OCI-LY3 (cell line): ENCODE measurements around the gene HIVEP2.

Source experiments
- H2AFZ ChIP-seq: fragments of 200-600, 300-600 bp; shearing (Covaris generic); 2 replicates; pipeline ENCODE4 v1.6.0; 2014; ENCODE audit warnings: antibody characterized with exemption, low read depth, low read length
- H3K27ac ChIP-seq: fragments of 200-600, 300-600 bp; sonication (generic); 2 replicates; pipeline ENCODE4 v1.5.1; 2014; ENCODE audit warnings: mild to moderate bottlenecking, low read length, moderate library complexity, mixed read lengths
- H3K27me3 ChIP-seq: fragments of 200-600, 300-600 bp; sonication (generic); 2 replicates; pipeline ENCODE4 v1.6.1; 2014; ENCODE audit warnings: low read depth, low read length, mixed read lengths
- H3K36me3 ChIP-seq: fragments of 200-600, 300-600 bp; sonication (generic); replicated peaks from 2 replicates; pipeline ENCODE3; 2014; ENCODE audit warnings: low read depth, low read length, mixed read lengths
- H3K4me1 ChIP-seq: fragments of 300-600, 200-600 bp; sonication (generic); 2 replicates; pipeline ENCODE4 v1.6.1; 2014; ENCODE audit warnings: low read length, mixed read lengths
- H3K4me2 ChIP-seq: fragments of 200-600, 300-600 bp; sonication (generic); 2 replicates; pipeline ENCODE4 v1.6.1; 2014; ENCODE audit warnings: low read length, mixed read lengths
- H3K4me3 ChIP-seq: fragments of 300-600, 200-600 bp; sonication (generic); 2 replicates; pipeline ENCODE4 v1.5.1; 2014; ENCODE audit warnings: antibody characterized with exemption, mild to moderate bottlenecking, low read length, moderate library complexity
- H3K79me2 ChIP-seq: fragments of 300-600, 200-600 bp; shearing (Covaris generic); 2 replicates; pipeline ENCODE4 v1.6.1; 2014; ENCODE audit warnings: mild to moderate bottlenecking, low read length, mixed read lengths
- H3K9ac ChIP-seq: fragments of 300-600, 200-600 bp; shearing (Covaris generic); 2 replicates; pipeline ENCODE4 v1.6.0; 2014; ENCODE audit warnings: mild to moderate bottlenecking, low read length, moderate library complexity
- H3K9me3 ChIP-seq: fragments of 200-600, 300-600 bp; shearing (Covaris generic); 2 replicates; pipeline ENCODE4 v1.6.1; 2014; ENCODE audit warnings: low read length, mixed read lengths; ENCODE audit not compliant: insufficient read depth
- H4K20me1 ChIP-seq: fragments of 200-600, 300-600 bp; sonication (generic); 2 replicates; pipeline ENCODE4 v1.6.1; 2016; ENCODE audit warnings: low read length, mixed read lengths; ENCODE audit not compliant: insufficient read depth
- EZH2phosphoT487 ChIP-seq: fragments of 200-600 bp; shearing (Covaris generic); IDR thresholded peaks from 2 replicates; pipeline ENCODE4 v1.6.1; 2018; ENCODE audit warnings: antibody characterized with exemption, mixed run types, low read depth
- TF ChIP-seq, protein P1 (sequence below): fragments of 200-600, 300-600 bp; sonication (generic); IDR thresholded peaks from 2 replicates; pipeline ENCODE4 v1.5.1; 2014; ENCODE audit warnings: antibody characterized with exemption, low read length, low read depth

HIVEP2 gene

DNA sequence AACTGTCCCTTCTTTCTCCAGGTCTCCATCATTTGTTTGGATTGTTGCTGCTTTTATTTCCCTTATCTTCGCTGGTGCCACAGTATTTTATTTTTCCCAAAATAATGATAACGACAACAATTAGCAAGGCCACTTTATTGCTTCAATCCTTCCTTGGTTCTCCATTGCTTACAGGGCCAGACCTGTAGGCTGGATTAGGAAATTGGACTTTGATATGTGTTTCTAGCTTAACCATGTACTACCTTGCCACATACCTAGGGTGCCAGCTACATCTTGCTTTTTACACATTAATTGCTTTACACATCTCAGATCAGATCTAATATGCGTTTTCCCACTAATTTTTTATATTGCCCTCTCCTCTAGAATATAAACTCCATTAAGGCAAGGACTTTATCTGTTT, 195.4 kb downstream of the HIVEP2 start:
- Histone ChIP-seq H3K27me3 (no peaks in the 10 kb centered on the region; the same call in 1 of the 2 replicates), H3K9ac (no peak overlapping the region), H3K36me3 (peaks cover 6% of the 10 kb centered on the region), H3K79me2 (no peaks in the 10 kb centered on the region), H3K4me1 (no peaks in the 10 kb centered on the region), H3K4me3 (no peak overlapping the region), H3K4me2 (no peak overlapping the region), H3K9me3 (no peaks in the 10 kb centered on the region), H2AFZ (no peak overlapping the region), H3K27ac (no peak overlapping the region), H4K20me1 (no peaks in the 10 kb centered on the region)
- TF ChIP-seq EZH2phosphoT487: no peak
- TF ChIP-seq, protein P1, sequence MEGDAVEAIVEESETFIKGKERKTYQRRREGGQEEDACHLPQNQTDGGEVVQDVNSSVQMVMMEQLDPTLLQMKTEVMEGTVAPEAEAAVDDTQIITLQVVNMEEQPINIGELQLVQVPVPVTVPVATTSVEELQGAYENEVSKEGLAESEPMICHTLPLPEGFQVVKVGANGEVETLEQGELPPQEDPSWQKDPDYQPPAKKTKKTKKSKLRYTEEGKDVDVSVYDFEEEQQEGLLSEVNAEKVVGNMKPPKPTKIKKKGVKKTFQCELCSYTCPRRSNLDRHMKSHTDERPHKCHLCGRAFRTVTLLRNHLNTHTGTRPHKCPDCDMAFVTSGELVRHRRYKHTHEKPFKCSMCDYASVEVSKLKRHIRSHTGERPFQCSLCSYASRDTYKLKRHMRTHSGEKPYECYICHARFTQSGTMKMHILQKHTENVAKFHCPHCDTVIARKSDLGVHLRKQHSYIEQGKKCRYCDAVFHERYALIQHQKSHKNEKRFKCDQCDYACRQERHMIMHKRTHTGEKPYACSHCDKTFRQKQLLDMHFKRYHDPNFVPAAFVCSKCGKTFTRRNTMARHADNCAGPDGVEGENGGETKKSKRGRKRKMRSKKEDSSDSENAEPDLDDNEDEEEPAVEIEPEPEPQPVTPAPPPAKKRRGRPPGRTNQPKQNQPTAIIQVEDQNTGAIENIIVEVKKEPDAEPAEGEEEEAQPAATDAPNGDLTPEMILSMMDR: no peak

DNA sequence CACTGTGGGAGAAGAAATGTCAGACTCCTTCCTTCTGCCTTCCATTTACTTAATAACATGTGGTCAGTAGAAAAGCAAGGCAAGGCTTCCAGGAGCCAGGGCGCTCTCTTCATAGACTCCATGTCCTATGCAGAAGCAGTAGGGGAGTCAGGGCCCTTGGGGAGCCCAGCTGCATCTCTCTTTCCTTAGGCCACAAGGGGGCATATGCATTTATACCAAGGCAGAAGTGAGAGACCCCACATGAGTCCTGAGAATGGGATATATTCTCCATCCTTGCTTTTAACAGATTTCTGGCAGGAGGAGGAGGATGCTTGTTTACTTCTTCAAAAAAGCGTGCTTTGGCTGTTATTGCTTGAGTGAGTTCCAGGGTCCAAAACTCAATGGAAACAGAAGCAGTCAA, 198.5 kb downstream of the HIVEP2 start:
- Histone ChIP-seq H3K4me1 (no peaks in the 10 kb centered on the region), H4K20me1 (no peaks in the 10 kb centered on the region), H3K4me3 (no peak overlapping the region), H3K9ac (no peak overlapping the region), H3K27me3 (no peaks in the 10 kb centered on the region; the same call in 1 of the 2 replicates), H3K27ac (no peak overlapping the region), H3K79me2 (no peaks in the 10 kb centered on the region), H3K36me3 (no peaks in the 10 kb centered on the region), H3K9me3 (no peaks in the 10 kb centered on the region), H2AFZ (no peak overlapping the region), H3K4me2 (no peak overlapping the region)
- TF ChIP-seq, protein P1: peak; percentile 59
- TF ChIP-seq EZH2phosphoT487: no peak

DNA sequence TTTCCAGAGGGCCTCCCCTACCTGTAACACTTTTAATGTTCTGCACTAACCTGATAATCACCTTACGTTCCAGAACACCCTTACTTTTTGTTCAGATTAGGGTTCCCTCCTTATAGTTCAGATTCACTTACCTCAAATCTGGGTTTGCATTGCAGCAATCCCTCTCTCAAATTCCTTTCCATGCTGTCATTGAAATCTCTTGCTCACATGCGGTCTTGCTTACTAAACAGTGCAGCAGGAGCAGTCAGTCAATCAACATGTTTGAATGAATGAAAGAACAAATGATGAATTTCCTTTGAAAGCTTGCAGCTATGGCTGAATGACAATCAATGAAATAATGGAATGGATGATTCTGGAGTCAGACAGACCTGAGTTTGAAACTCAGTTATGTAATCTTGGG, 200.1 kb downstream of the HIVEP2 start:
- H3K79me2 ChIP-seq: no peaks in the 10 kb centered on the region
- H3K4me1 ChIP-seq: no peaks in the 10 kb centered on the region
- TF ChIP-seq EZH2phosphoT487: no peak
- TF ChIP-seq, protein P1: no peak
- H3K36me3 ChIP-seq: no peaks in the 10 kb centered on the region
- no peak overlapping the region for H3K4me2 ChIP-seq
- H3K27me3 ChIP-seq: no peaks in the 10 kb centered on the region; the same call in 1 of the 2 replicates
- no peak overlapping the region for H3K27ac ChIP-seq
- H2AFZ ChIP-seq: no peak overlapping the region
- H4K20me1 ChIP-seq: no peaks in the 10 kb centered on the region
- H3K9me3 ChIP-seq: no peaks in the 10 kb centered on the region
- no peak overlapping the region for H3K9ac ChIP-seq
- H3K4me3 ChIP-seq: no peak overlapping the region

DNA sequence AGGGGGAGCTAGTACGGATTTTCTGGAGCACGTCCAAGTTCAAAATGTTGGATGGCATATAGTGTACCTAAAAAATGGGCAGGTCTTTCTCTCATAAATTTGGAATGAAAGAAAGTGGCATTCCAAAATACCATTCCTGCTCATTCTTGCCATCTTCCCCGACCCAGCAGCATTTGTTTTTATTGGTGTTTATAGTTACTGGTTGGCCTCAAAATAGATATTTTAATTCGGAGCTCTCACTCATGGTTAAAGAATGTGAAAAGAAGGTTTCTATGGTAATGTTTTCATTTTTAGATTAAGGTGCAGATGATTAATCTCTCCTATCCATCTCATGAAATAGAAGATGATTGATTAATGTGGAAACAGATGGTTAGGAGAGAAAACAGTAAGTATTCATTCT, 204.5 kb downstream of the HIVEP2 start:
- no peak overlapping the region for H3K4me2 ChIP-seq
- no peaks in the 10 kb centered on the region for H3K36me3 ChIP-seq
- H3K4me1 ChIP-seq: no peaks in the 10 kb centered on the region
- no peak overlapping the region for H3K9ac ChIP-seq
- no peaks in the 10 kb centered on the region for H3K79me2 ChIP-seq
- H3K27ac ChIP-seq: no peak overlapping the region
- H3K27me3 ChIP-seq: no peaks in the 10 kb centered on the region; the same call in 1 of the 2 replicates
- no peak overlapping the region for H2AFZ ChIP-seq
- TF ChIP-seq EZH2phosphoT487: no peak
- TF ChIP-seq, protein P1: no peak
- H4K20me1 ChIP-seq: no peaks in the 10 kb centered on the region
- H3K4me3 ChIP-seq: no peak overlapping the region
- no peaks in the 10 kb centered on the region for H3K9me3 ChIP-seq
